GM12874 (cell line): ENCODE results near the gene SNX21.

ENCODE experiments used
- TF ChIP-seq, protein P1 (sequence below): IDR thresholded peaks from 2 replicates; pipeline ENCODE4 v1.5.1; 2011; ENCODE audit warnings: low read depth, mild to moderate bottlenecking, control low read depth, low read length, moderate library complexity; ENCODE audit not compliant: insufficient read depth

SNX21 gene

DNA sequence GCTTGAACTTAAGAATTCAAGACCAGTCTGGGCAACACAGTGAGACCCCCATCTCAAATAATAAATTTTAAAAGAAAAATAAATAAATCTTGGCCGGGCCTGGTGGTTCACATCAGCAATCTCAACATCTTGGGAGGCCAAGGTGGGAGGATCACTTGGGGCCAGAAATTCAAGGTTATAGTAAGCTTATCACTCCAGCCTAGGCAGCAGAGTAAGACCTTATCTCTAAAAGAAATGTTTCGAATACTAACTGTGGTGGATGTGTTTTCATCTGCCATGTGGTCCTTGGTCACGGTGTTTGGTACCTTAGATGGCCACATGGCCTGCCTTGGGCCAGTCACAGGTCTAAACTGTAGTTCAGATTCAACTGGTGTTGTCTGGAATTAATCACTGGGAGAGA lies 15.4 kb upstream of the SNX21 start:
- TF ChIP-seq, protein P1, sequence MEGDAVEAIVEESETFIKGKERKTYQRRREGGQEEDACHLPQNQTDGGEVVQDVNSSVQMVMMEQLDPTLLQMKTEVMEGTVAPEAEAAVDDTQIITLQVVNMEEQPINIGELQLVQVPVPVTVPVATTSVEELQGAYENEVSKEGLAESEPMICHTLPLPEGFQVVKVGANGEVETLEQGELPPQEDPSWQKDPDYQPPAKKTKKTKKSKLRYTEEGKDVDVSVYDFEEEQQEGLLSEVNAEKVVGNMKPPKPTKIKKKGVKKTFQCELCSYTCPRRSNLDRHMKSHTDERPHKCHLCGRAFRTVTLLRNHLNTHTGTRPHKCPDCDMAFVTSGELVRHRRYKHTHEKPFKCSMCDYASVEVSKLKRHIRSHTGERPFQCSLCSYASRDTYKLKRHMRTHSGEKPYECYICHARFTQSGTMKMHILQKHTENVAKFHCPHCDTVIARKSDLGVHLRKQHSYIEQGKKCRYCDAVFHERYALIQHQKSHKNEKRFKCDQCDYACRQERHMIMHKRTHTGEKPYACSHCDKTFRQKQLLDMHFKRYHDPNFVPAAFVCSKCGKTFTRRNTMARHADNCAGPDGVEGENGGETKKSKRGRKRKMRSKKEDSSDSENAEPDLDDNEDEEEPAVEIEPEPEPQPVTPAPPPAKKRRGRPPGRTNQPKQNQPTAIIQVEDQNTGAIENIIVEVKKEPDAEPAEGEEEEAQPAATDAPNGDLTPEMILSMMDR: no peak

DNA sequence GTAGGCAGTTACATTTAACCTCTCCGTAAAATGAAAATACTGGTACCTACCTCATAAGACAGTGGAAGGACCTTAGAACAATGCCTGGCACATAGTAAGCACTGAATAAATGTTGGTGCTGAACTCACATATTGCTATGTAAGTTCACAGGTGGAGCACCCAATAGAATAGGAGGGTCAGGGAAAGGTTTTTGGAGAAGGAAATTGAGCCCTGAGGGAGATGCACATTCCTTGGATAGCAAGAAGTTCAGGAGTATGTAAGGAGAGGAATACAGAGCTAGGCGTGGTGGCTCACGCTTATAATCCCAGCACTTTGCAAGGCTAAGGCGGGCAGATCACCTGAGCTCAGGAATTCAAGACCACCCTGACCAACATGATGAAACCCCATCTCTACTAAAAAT lies 14.1 kb upstream of the SNX21 start:
- TF ChIP-seq, protein P1: no peak

DNA sequence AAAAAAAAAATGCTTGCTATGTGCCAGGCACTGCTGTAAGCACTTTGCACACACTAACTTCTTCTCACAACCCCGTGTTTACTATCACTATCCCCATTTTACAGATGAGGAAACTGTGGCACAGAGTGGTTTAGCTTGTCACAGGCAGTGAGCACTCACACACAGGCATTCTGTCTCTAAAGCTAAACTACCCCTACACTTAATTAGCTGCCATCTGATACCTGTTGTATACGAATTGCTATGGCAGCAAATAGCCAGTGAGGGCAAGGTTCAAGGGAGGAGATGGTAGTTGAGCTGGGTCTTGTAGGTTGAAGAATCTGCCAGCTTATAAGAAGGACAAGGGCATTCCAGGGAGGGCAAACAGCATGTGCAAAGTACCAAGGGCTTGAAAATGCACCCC lies 11.7 kb upstream of the SNX21 start:
- TF ChIP-seq, protein P1: no peak

DNA sequence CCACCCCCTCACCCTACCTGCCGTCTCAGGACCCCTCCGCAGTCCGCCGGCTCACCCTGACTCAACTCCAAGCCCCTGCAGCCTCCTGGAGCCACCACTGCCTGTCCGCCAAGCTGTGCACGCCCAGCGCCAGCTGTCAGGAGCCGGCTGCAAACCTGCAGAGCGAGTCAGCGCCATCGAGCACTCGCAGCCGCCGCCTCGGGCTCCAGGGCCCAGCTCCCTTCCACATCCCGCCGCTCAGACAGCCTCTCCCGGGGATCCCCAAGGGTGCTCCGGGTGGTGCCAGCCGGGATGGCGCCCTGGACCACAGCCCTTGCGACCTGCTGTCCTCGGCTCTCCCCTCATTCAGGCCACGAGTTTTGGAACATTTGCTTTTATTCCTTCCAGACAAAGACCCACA lies 10.7 kb upstream of the SNX21 start:
- TF ChIP-seq, protein P1: no peak

DNA sequence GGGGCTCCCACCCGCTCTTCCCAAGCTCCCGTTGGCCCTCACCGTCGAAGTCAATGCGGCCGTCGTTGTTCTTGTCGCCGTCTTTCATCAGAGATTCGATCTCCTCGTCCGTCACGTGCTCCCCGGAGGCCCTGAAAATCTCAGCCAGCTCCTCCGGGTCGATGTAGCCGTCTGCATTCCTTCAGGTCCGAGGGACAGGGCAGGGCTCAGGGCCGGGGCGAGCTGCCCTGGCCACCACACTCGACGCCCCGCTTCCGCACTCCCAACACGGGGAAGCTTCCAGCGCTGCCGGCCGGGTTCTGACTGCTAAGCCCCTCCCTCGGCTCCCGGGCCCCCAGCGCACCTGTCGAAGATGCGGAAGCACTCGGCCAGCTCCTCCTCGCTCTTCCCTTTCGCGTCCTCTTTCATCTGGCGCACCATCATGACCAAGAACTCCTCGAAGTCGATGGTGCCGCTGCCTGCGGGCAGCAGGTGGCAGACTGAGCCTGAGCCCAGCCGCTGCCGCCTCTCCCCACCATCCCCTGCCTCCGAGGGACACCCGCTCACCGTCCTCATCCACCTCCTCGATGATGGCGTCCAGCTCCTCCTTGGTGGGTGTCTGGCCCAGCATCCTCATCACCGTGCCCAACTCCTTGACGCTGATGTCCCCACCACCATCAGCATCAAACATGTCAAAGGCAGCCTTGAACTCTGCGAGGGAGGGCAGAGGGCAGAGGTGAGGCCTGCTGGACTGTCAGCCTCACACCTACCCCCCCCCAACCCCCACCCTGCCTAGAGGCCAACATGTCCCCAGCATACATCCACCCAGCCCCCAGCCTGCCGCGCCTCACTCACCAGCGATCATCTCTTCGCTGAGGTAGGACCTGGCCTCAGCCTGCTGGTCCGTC lies 9.4 kb upstream of the SNX21 start:
- TF ChIP-seq, protein P1: peak; percentile 42

DNA sequence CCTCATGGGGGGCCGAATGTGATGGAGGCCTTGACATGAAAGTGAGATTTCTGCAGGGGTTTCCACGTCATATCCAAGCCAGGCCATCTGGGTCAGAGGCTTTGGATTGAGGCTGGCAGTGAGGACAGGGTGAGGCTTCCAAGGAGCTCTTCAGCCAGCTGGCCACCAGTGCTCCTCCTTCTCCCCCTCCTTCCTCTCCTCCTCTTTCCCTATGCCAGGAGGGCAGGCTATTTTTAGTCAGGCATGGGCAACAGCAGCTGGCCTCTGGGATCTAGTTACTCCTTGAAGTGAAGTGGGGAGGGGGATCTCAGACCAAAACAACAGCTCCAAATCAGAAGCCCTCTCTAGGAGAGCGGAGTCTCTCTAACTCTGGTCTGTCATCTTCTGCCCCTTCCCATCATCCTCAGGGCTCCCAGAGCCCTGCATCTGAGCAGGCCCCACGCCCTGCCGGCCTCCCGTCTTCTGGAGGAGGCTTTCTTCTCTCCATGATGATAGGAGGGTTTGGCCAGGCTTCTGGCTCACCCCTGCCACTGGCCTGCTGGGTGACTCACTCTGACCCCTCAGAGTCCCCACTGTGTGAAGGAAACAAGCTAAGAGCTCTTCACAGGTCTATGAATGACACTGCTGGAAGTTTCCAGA lies 7.1 kb upstream of the SNX21 start:
- TF ChIP-seq, protein P1: no peak

DNA sequence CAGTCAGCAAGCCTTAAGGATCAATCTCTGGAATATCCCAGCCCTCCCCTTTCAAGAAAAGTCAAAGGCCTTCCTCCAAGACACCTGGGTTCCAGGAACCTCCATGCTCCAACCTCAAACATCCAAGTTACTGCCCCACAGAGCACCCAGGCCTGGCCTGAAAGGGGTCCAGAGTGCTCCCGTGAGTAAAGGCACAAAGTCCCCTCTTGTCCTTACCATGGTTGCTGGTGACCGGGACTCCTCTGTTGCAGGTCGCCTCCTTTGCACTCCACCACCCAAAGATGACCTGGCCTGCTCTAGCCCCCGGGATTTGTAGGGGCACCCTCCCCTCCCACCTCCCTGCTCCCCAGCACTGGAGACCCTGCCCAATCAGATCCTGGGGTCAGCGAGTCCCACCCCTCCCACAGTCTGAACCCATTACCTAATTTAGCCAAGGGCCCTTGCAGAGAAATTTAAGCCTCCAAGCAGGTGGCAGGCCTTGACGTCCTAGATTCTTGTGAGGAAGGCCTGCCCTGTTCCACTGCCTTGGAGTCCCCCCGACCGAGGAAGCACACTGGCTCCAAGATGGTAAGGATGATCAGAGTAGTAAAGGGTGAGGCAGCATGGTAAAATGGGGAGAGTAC lies 6.5 kb upstream of the SNX21 start, which contains the start of gene TNNC2:
TNNC2 (minus strand) TSS at position 283 of the 623 bp plus-strand sequence; CDS start at position 219, 64 bp downstream.
- TF ChIP-seq, protein P1: no peak
